GM19372 (cell line): ENCODE measurements around the gene COLEC11.

Source experiments
- ATAC-seq: cut with Tn5 transposase; IDR thresholded peaks from one replicate; pipeline ENCODE4 v1.9.1; 2021; ENCODE audit warnings: mild to moderate bottlenecking, low read depth, moderate library complexity; ENCODE audit not compliant: unreplicated experiment

COLEC11 gene

DNA sequence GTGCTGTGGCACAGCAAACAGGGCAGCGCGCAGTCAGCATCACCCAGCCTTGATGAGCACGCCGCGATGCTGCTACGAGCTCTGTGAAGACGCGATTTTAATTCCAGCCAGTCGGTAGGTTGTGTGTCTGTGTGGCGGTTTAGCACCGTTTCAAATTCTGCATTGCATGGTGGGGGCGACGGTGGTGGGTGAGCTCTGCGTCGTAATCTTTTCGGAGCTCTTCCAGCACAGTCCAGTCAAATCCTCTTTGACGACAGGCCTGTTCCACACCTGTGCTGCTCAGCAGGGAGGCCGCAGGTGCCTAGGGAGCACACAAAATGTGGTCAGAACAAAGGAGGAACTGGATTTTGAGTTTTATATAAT, 71.7 kb downstream of the COLEC11 start:
- no peak for ATAC-seq

DNA sequence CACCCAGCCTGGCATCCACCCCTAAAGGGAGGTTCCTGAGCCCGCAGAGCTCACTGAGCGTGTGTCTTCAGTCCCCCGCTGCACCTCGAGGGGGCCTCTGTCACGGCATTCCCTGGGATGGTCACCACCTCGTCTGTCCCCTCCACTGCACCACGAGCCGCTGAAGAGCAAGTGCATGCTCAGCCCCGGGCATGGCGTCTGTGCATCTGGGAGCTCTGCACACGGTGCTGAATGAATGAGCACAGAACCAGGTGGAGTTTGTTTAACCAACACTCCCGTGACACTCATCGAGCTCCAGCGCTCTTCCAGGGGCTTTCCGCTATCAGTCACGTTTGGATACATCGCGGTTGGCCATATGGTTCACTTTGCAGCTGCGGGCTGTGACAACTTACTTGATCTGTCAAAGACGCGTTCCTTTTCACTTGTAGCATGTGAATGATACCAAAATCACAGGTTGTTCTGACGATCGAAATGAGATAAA, 72.3 kb downstream of the COLEC11 start:
- ATAC-seq, result no peak

GRCh38 chr2:3669656-3670055, 74.7 kb downstream of the COLEC11 start:
- no peak for ATAC-seq

DNA sequence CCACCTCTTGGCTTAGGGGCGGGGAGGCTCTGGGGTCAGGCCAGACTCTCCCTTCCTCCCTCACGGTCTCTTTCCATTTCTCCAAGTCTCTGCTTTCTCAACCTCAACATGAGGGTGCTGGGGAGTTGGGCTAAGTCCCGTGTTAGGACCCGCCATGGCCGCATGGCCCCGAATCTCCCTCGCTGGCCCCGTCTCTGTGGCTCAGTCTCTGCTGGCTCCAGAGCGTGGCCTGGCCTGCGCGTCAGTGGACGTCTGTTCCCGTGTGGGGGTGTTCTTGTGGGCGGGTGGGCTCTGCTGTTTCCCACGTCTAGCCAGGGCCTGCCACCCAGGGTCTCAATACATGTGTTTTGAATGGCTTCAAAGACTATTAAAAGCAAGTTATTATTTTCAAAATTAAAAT, 75.5 kb downstream of the COLEC11 start:
- ATAC-seq, result no peak

- no peak for ATAC-seq
Measured at GRCh38 chr2:3670941-3671340, 76.0 kb downstream of the COLEC11 start.

GRCh38 chr2:3672861-3673678, 78.2 kb downstream of the COLEC11 start:
- no peak for ATAC-seq

- ATAC-seq, result no peak
Measured at GRCh38 chr2:3674066-3674845, 79.3 kb downstream of the COLEC11 start.

DNA sequence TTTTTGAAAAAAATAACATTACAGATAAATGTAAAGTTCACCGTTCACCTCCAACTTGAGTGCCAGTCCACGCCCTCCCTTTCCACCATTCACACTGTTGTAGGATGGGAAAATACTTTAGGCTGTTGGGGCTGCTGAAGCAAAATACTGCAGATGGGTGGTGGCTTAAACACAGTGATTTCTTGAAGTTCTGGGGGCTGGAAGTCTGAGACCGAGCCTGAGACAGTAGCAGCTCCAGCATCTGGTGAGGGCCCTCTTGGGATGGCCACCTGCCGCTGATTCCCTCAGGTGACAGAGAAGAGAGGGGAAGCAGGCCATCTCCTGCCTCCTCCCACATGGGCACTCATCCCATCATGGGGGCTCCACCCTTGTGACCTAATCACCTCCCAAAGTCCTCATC, 80.8 kb downstream of the COLEC11 start:
- ATAC-seq, result no peak

GRCh38 chr2:3677436-3677835, 82.5 kb downstream of the COLEC11 start:
- ATAC-seq, result no peak

DNA sequence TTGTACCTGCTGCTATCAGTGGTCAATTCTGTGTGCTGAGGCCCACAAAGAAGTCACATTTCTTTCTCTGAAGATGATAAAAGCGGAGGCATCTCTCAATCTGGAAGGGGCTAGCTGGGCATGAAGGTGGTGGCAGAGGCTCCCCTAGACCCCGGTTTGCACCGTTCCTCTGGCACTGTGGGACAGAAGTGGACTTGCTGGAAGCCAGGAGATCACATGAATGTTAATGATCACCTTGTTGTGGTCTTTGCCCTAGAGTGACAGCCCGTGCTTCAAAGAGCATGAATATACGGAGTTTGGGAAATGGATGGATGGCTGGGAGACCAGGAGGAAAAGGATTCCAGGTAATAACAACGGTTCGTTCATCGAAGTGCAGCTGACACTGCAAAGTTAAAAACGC, 83.3 kb downstream of the COLEC11 start:
- ATAC-seq, result no peak

DNA sequence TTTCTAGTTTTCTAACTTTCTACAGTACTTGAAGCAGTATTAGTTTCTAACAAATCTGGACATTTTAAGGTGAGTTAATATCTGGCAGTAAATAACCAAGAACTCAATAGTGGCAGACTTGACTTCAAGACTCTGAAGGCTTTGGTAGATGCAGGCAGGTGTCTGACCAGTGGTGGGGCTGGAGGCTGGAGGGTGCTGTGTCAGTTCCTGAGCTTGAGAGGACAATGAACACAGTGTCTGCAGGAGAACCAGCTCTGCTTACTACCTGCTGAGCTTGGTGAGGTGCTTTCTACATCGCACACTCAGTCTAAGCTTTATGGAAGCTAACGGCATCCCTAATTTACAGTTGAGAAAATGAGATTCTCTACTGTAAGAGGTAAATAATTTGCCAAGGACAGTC, 84.3 kb downstream of the COLEC11 start:
- ATAC-seq, result no peak

GRCh38 chr2:3679616-3680393, 84.9 kb downstream of the COLEC11 start:
- no peak for ATAC-seq

GRCh38 chr2:3680548-3681345, 85.8 kb downstream of the COLEC11 start:
- ATAC-seq, result no peak

DNA sequence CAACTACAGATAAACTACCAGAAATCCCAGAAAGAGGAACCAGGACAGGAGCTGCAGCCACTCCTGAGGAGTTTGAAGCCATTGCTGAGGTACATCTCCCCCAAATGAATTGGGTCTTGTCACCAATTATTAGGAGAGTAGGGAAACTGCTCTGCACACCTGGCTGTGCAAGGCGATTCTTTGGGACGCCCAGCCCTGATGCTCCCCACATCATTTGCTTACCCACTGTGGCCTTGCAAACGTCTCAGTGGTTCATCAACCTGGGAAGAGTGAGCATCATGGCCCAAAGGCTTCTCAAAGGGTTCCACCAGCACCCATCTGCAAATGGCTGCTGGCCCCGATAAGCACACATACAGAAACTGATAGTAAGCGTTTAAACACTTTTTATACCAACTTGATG, 86.7 kb downstream of the COLEC11 start:
- ATAC-seq, result no peak

DNA sequence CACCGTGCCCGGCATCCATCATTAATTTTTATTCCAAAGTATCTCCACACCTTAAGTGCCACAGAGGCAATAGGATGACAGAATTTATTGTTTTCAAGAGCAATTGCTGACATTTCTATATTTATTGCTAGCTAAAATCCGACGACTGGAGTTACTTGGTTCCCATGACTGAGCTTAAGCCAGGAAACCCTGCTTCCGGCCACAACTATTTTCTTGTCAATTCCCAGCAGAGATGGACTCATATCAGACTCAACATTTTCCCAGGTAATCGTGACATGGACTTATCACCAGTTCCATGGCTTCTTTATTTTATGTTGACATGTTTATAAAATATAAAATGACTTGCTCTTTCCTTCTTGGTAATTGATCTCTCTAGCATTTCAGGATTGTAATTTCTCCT, 87.9 kb downstream of the COLEC11 start:
- ATAC-seq, result no peak

DNA sequence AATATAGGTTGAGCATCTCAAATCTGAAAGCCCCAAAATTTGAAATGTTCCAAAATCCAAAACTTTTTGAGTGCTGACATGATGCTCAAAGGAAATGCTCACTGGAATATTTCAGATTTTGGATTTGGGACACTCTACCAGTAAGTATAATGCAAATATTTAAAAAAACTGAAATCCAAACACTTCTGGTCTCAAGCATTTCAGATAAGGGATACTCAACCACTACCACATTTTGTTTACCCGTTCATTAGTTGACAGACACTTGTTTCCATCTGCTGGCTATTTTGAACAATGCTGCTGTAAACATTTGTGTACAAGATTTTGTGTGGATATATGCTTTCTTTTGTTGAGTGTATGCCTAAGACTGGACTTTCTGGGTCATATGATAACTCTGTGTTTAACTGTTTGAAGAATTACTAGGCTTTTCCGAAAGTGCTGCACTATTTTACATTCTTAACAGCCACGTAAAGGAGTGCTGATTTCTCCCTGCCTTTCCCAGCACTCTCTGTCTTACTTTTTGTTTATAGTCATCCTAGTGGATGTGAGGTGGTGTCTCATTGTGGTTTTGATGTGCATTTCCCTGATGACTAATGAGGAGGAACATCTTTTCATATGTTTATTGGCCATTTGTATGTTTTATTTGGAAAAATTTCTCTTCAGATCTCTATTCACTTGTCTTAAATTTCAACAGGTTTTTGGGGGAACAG, 89.0 kb downstream of the COLEC11 start:
- no peak for ATAC-seq

GRCh38 chr2:3689998-3690748, 95.3 kb downstream of the COLEC11 start:
- no peak for ATAC-seq

DNA sequence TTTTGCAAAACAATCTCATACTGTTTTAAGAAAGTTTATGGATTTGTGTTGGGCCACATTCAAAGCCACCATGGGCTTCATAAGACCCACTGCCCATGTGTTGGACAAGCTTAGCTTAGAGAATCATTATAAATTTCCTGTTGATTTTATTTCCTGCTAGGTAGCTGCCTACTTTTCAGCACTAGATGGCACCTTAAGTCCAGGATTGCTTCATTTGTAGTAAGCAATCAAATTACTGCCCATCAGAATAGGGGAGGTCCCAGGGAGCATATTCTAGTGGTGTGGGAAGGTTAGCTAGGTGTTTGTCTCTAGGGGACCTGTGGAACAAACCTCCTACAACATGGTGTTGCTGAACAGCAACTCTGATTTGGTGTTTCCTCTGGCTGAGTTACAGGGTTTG, 97.5 kb downstream of the COLEC11 start:
- ATAC-seq, result no peak
